Measurements from ENCODE around the gene PLA2G6. TPM values are rescaled to one million over a fixed set of nuclear protein-coding genes. Genes with fewer than 3 reads are reported as not detected.
A peak's percentile ranks its signal among the peaks of the same experiment; 100 is the strongest.

PLA2G6 gene
- total RNA-seq, 1 experiment from 2014 or later, result 39.8 TPM

GRCh38 chr22:38226853-38227649, 45.4 kb upstream of the PLA2G6 start:
- H3K4me3 ChIP-seq, result no peak overlapping the region
- no peak overlapping the region for H3K27ac ChIP-seq
- TF ChIP-seq EZH2 (IDR thresholded peaks at IDR 0.05; ENCODE audit: low read depth), result no peak
- no peak for TF ChIP-seq CTCF (conservative IDR thresholded peaks at IDR 0.05)
- no peak overlapping the region for H3K4me2 ChIP-seq
- peaks cover 52% of the 10 kb centered on the region for H3F3A ChIP-seq (ENCODE audit: insufficient read depth, low read depth)
- H3K9me2 ChIP-seq (ENCODE audit: insufficient read depth), result no peaks in the 10 kb centered on the region
- H3K9me3 ChIP-seq (ENCODE audit: insufficient read depth, low read depth), result no peaks in the 10 kb centered on the region
- BruUV-seq (replicated peaks), result no TSS peak
- ChIA-PET CTCF (no interaction called here), POLR2A (ENCODE audit: unreplicated experiment) (no interaction called here)
- DNase-seq, result no peak
- H3K27me3 ChIP-seq (ENCODE audit: insufficient read depth, low read depth), result no peaks in the 10 kb centered on the region
- no peak overlapping the region for H2AFZ ChIP-seq
- H3K79me2 ChIP-seq (ENCODE audit: low read depth), result peaks cover 27% of the 10 kb centered on the region; the same call in 1 of the 2 replicates
- peaks cover 25% of the 10 kb centered on the region for H3K4me1 ChIP-seq (replicated peaks; ENCODE audit: insufficient read depth)
- no peaks in the 10 kb centered on the region for H4K20me1 ChIP-seq (ENCODE audit: insufficient read depth)
- intact Hi-C loops (cut with micrococcal nuclease; ENCODE audit: unreplicated experiment), result no loop called here
- H3K36me3 ChIP-seq (ENCODE audit: low read depth), result peaks cover 55% of the 10 kb centered on the region

- H3K27me3 ChIP-seq (ENCODE audit: insufficient read depth, low read depth), result no peaks in the 10 kb centered on the region
- ChIA-PET CTCF (no interaction called here), POLR2A (ENCODE audit: unreplicated experiment) (no interaction called here)
- peaks cover 38% of the 10 kb centered on the region; the same call in 1 of the 2 replicates for H3K36me3 ChIP-seq (ENCODE audit: low read depth)
- no peaks in the 10 kb centered on the region for H4K20me1 ChIP-seq (ENCODE audit: insufficient read depth)
- TF ChIP-seq CTCF (conservative IDR thresholded peaks at IDR 0.05) (peak; percentile 56), EZH2 (IDR thresholded peaks at IDR 0.05; ENCODE audit: low read depth) (no peak)
- H3K4me2 ChIP-seq, result no peak overlapping the region
- H2AFZ ChIP-seq, result no peak overlapping the region
- H3K79me2 ChIP-seq (ENCODE audit: low read depth), result peaks cover 22% of the 10 kb centered on the region; the same call in 1 of the 2 replicates
- intact Hi-C loops (cut with micrococcal nuclease; ENCODE audit: unreplicated experiment), result no loop called here
- H3K4me1 ChIP-seq (replicated peaks; ENCODE audit: insufficient read depth), result peaks cover 40% of the 10 kb centered on the region
- no TSS peak for BruUV-seq (replicated peaks)
- no peaks in the 10 kb centered on the region for H3K9me3 ChIP-seq (ENCODE audit: insufficient read depth, low read depth)
- H3K27ac ChIP-seq, result 0 out of 2 replicates have a peak overlapping the region, but pooled peaks have one; percentile 17
- H3F3A ChIP-seq (ENCODE audit: insufficient read depth, low read depth), result peaks cover 54% of the 10 kb centered on the region
- H3K9me2 ChIP-seq (ENCODE audit: insufficient read depth), result no peaks in the 10 kb centered on the region
- H3K4me3 ChIP-seq, result no peak overlapping the region
- no peak for DNase-seq
These were observed 41.8 kb upstream of the PLA2G6 start for GRCh38 chr22:38223289-38223960.

GRCh38 chr22:38222797-38223119, 41.1 kb upstream of the PLA2G6 start:
- Histone ChIP-seq H4K20me1 (ENCODE audit: insufficient read depth) (no peaks in the 10 kb centered on the region), H3K79me2 (ENCODE audit: low read depth) (peaks cover 15% of the 10 kb centered on the region; the same call in 1 of the 2 replicates), H3F3A (ENCODE audit: insufficient read depth, low read depth) (peaks cover 53% of the 10 kb centered on the region), H3K4me3 (no peak overlapping the region), H3K27me3 (ENCODE audit: insufficient read depth, low read depth) (no peaks in the 10 kb centered on the region), H2AFZ (no peak overlapping the region), H3K36me3 (ENCODE audit: low read depth) (peaks cover 32% of the 10 kb centered on the region; the same call in 1 of the 2 replicates), H3K9me3 (ENCODE audit: insufficient read depth, low read depth) (no peaks in the 10 kb centered on the region), H3K9me2 (ENCODE audit: insufficient read depth) (no peaks in the 10 kb centered on the region), H3K4me2 (no peak overlapping the region), H3K4me1 (replicated peaks; ENCODE audit: insufficient read depth) (peaks cover 40% of the 10 kb centered on the region), H3K27ac (no peak overlapping the region)
- peak in 1 of 2 experiments; percentile 83 for DNase-seq
- TF ChIP-seq EZH2 (IDR thresholded peaks at IDR 0.05; ENCODE audit: low read depth) (no peak), CTCF (conservative IDR thresholded peaks at IDR 0.05) (no peak)
- no TSS peak for BruUV-seq (replicated peaks)
- POLR2A ChIA-PET (ENCODE audit: unreplicated experiment), result interaction anchor here (0.6 kb wide), 1 partner anchor 63 kb away, joined by 8 read pairs; no protein-coding TSS in a partner anchor
- intact Hi-C loops (cut with micrococcal nuclease; ENCODE audit: unreplicated experiment), result no loop called here
- CTCF ChIA-PET, result interaction anchor here (0.5 kb wide), 1 partner anchor 206 kb away, joined by 6 read pairs; no protein-coding TSS in a partner anchor
